Heart left ventricle (tissue), 16 donors: ENCODE measurements around the gene CFP. TPM values are rescaled to one million over a fixed set of nuclear protein-coding genes. Genes with fewer than 3 reads are reported as not detected.

Experiments
- ATAC-seq, 4 donors: fragments of 200-7000 bp; cut with Tn5 transposase; one replicate each; pipeline ENCODE4 v1.9.1; 2020 to 2022; ENCODE audit warnings: moderate library complexity in 4 of 4, mild to moderate bottlenecking in 3 of 4, moderate number of reproducible peaks in 1 of 4
- DNase-seq, 5 donors: peaks; one replicate each; pipeline ENCODE4 v3.0.0-alpha.2; 2020
- H3K27ac ChIP-seq, 12 donors: fragments of 200-600 bp; sonication (generic) in 4 of 12; one replicate each; pipeline versions ENCODE4 v1.5.0 to v1.8.0; 2016 to 2022; ENCODE audit warnings: mild to moderate bottlenecking in 2 of 12
- H3K27me3 ChIP-seq, 9 donors: fragments of 200-600 bp; sonication (generic) in 2 of 9; one replicate each; pipeline versions ENCODE4 v1.5.1 to v1.8.0; 2016 to 2022; ENCODE audit warnings: mild to moderate bottlenecking in 3 of 9
- H3K36me3 ChIP-seq, 9 donors: fragments of 200-600 bp; sonication (generic) in 2 of 9; one replicate each; pipeline versions ENCODE4 v1.5.0 to v1.8.0; 2018 to 2022; ENCODE audit warnings: mild to moderate bottlenecking in 2 of 9
- H3K4me1 ChIP-seq, 12 donors: fragments of 200-600 bp; sonication (generic) in 4 of 12; one replicate each; pipeline versions ENCODE4 v1.5.0 to v1.8.0; 2016 to 2022; ENCODE audit warnings: mild to moderate bottlenecking in 3 of 12
- H3K4me3 ChIP-seq, 12 donors: fragments of 200-600 bp; sonication (generic) in 4 of 12; one replicate each; pipeline versions ENCODE4 v1.5.0 to v1.8.0; 2017 to 2022; ENCODE audit warnings: mild to moderate bottlenecking in 9 of 12, moderate library complexity in 4 of 12
- H3K9me3 ChIP-seq, 12 donors: fragments of 200-600 bp; sonication (generic) in 4 of 12; one replicate each; pipeline versions ENCODE4 v1.5.0 to v1.8.0; 2016 to 2022; ENCODE audit warnings: mild to moderate bottlenecking in 1 of 12
- CTCF ChIP-seq, 12 donors: fragments of 200-600 bp; sonication (generic) in 4 of 12; IDR thresholded peaks; one replicate each; pipeline versions ENCODE4 v1.5.0 to v1.8.0; 2018 to 2022; ENCODE audit warnings: antibody characterized with exemption in 12 of 12, mild to moderate bottlenecking in 5 of 12
- POLR2A ChIP-seq, 2 donors: fragments of 450-650 bp; IDR thresholded peaks; one replicate each; pipeline ENCODE4 v1.6.1; 2017; ENCODE audit warnings: antibody characterized with exemption in 2 of 2, mild to moderate bottlenecking in 2 of 2, moderate library complexity in 2 of 2
- whole genome bisulfite sequencing, 4 donors: extraction: QIAGEN DNeasy Blood & Tissue Kit in 2 of 4; methylation state at CpG; one replicate each; pipeline versions ENCODE4 v1.1.5 to v1.1.7; 2013 to 2018; 5-methylcytosine and 5-hydroxymethylcytosine counted together
- intact Hi-C, 10 donors: fragments of 100-400 bp; cut with DNase I; formaldehyde crosslinking; loops; one replicate each; pipeline versions ENCODE4 v1.11.1 to v1.14.2; 2022
- polyA plus RNA-seq, 2 donors: library from polyadenylated mRNA; stranded (reverse); fragments of 200-250 nt; gene quantifications; one replicate each; pipeline ENCODE4 v1.2.3, GENCODE V29; 2013
- total RNA-seq, 9 donors: library from RNA; depleted of rRNA in 2 of 9; stranded (reverse); fragments of >200 nt in 2 of 9; fragmentation: NEBNext Ultra II Directional in 3 of 9; extraction: Animal tissue kit (Norgen Biotek cat#: 25700) in 3 of 9; gene quantifications; one replicate each; pipeline versions ENCODE4 v1.1.0 to v1.2.4, GENCODE V29; 2016 to 2023
- donor health status: ischemic (EF 13 %, LVEDD 7.1; RV severe dilation, severe dysfunction).
- donor health status: healthy with polysubstance abuse.
- donor health status: DM: no; HTN: yes; CAD: no.
- donor health status: DM: no; HTN: no; CAD: no.
- donor health status: ischemic (EF 25% LVEDD 6.9; RV normal size, moderate dysfunction).
- donor health status: ischemic (EF 25% LVEDD 5.7; RV mildly dilated, moderate dysfunction).
- donor health status: healthy.
- donor health status: DM: yes; HTN: yes; CAD: no.
- donor health status: ischemic (EF 35%, LVEDD 5.7; RV mildly dilated, moderate dysfunction).
- donor health status: nonischemic (EF 11% LVEDD 7.7; RV severe dilation, severe dysfunction).
- donor health status: DM: yes; HTN: yes; CAD: no.
- donor health status: PGD.
- donor health status: ischemic (EF 29% LVEDD 5.4; RV normal size, mild dysfunction).
- donor health status: nonischemic (EF 23%, LVEDD 6.1; RV moderate dilation, normal function).

The CFP gene
- total and polyA plus RNA-seq, 11 donors: 0.98 to 24.7 (median 1.8) TPM

GRCh38 chrX:47613082-47613481 is 16.6 kb downstream of the CFP start:
- H3K27ac ChIP-seq: no peak overlapping the region
- intact Hi-C loops: loop anchor here in 1 of 10 donors (10.0 kb wide), 1 partner anchor 48 kb away; the partner anchor contains the start of gene ARAF
- no peak for DNase-seq

GRCh38 chrX:47612418-47612817 is 17.3 kb downstream of the CFP start:
- H3K27me3 ChIP-seq: no peaks in the 10 kb centered on the region
- TF ChIP-seq CTCF (IDR thresholded peaks at IDR 0.05) (no peak), POLR2A (IDR thresholded peaks at IDR 0.05) (no peak)
- no peak for DNase-seq
- H3K4me1 ChIP-seq: no peaks in the 10 kb centered on the region
- no peak overlapping the region for H3K27ac ChIP-seq
- H3K36me3 ChIP-seq: no peaks in the 10 kb centered on the region
- intact Hi-C loops: loop anchor here in 1 of 10 donors (10.0 kb wide), 1 partner anchor 48 kb away; the partner anchor contains the start of gene ARAF
- no peaks in the 10 kb centered on the region for H3K9me3 ChIP-seq
- no peak overlapping the region for H3K4me3 ChIP-seq
- ATAC-seq: no peak

More at GRCh38 chrX:47613082-47613481, 16.6 kb downstream of the CFP start:
- no peak overlapping the region for H3K4me3 ChIP-seq
- TF ChIP-seq CTCF (IDR thresholded peaks at IDR 0.05): no peak
- TF ChIP-seq POLR2A (IDR thresholded peaks at IDR 0.05): no peak
- no peaks in the 10 kb centered on the region for H3K9me3 ChIP-seq
- ATAC-seq: no peak
- H3K36me3 ChIP-seq: no peaks in the 10 kb centered on the region
- 80 to 92% (median 87%) methylated on average over 8 of the region's 8 CpGs for WGBS, 4 donors
- peaks cover 0 to 4% (median 0%) of the 10 kb centered on the region in 9 donors for H3K27me3 ChIP-seq
- no peaks in the 10 kb centered on the region for H3K4me1 ChIP-seq

- no peak overlapping the region for H3K4me3 ChIP-seq
- intact Hi-C loops: loop anchor here in 1 of 10 donors (10.0 kb wide), 1 partner anchor 47 kb away; the partner anchor contains the start of gene ARAF
- WGBS, 4 donors: 63 to 91% (median 84%) methylated on average over 2 of the region's 2 CpGs
- H3K9me3 ChIP-seq: no peaks in the 10 kb centered on the region
- H3K27ac ChIP-seq: no peak overlapping the region
- DNase-seq (no peak), ATAC-seq (no peak)
- no peaks in the 10 kb centered on the region for H3K27me3 ChIP-seq
- TF ChIP-seq POLR2A (IDR thresholded peaks at IDR 0.05): no peak
- TF ChIP-seq CTCF (IDR thresholded peaks at IDR 0.05): no peak
- H3K4me1 ChIP-seq: no peaks in the 10 kb centered on the region
- no peaks in the 10 kb centered on the region for H3K36me3 ChIP-seq
These were observed 17.8 kb downstream of the CFP start for GRCh38 chrX:47611926-47612325.

GRCh38 chrX:47611489-47611888 is 18.2 kb downstream of the CFP start:
- no peaks in the 10 kb centered on the region for H3K27me3 ChIP-seq
- H3K4me3 ChIP-seq: no peak overlapping the region
- H3K9me3 ChIP-seq: no peaks in the 10 kb centered on the region
- H3K27ac ChIP-seq: no peak overlapping the region
- ATAC-seq (no peak), DNase-seq (no peak)
- WGBS, 4 donors: 64 to 93% (median 86%) methylated on average over 2 of the region's 2 CpGs
- intact Hi-C loops: loop anchor here in 1 of 10 donors (10.0 kb wide), 1 partner anchor 47 kb away; the partner anchor contains the start of gene ARAF
- H3K4me1 ChIP-seq: no peaks in the 10 kb centered on the region
- H3K36me3 ChIP-seq: no peaks in the 10 kb centered on the region
- TF ChIP-seq POLR2A (IDR thresholded peaks at IDR 0.05): no peak

- H3K27ac ChIP-seq: no peak overlapping the region
- H3K9me3 ChIP-seq: no peaks in the 10 kb centered on the region
- intact Hi-C loops: loop anchor here in 1 of 10 donors (10.0 kb wide), 1 partner anchor 46 kb away; the partner anchor contains the start of gene ARAF
- DNase-seq (no peak), ATAC-seq (no peak)
- WGBS, 4 donors: 59 to 74% (median 65%) methylated on average over 4 of the region's 4 CpGs
- H3K27me3 ChIP-seq: no peaks in the 10 kb centered on the region
- H3K36me3 ChIP-seq: no peaks in the 10 kb centered on the region
- no peaks in the 10 kb centered on the region for H3K4me1 ChIP-seq
- TF ChIP-seq CTCF (IDR thresholded peaks at IDR 0.05) (no peak), POLR2A (IDR thresholded peaks at IDR 0.05) (no peak)
- H3K4me3 ChIP-seq: no peak overlapping the region
These were observed 19.2 kb downstream of the CFP start for GRCh38 chrX:47610511-47610910.
